ENCODE data around the gene DGKH. TPM values are rescaled to one million over a fixed set of nuclear protein-coding genes. Genes with fewer than 3 reads are reported as not detected.

Gene DGKH
- total and polyA plus RNA-seq, 9 of the 15 experiments (the other 6 are each of a cell fraction or from before 2014, with no cell fraction given): 0.38 to 4.4 (median 3.1) TPM

GRCh38 chr13:42271337-42272114 lies 223.1 kb downstream of the DGKH start (continued):
- TF ChIP-seq ZMIZ1 (IDR thresholded peaks at IDR 0.05; ENCODE audit: low read depth in 2 of 2, low read length in 2 of 2): no peak
- TF ChIP-seq E2F4 (CRISPR knock-in tag; IDR thresholded peaks at IDR 0.05; ENCODE audit: low read depth): peak; percentile 65; the same call in 1 of the 2 replicates
- TF ChIP-seq GATA2 (CRISPR knock-in tag; IDR thresholded peaks at IDR 0.05): no peak
- no peak for TF ChIP-seq ZBTB26 (CRISPR knock-in tag; IDR thresholded peaks at IDR 0.05)
- no peak for TF ChIP-seq NR1H2 (CRISPR knock-in tag; IDR thresholded peaks at IDR 0.05)
- TF ChIP-seq ZNF431 (CRISPR knock-in tag; IDR thresholded peaks at IDR 0.05): 0 out of 2 replicates have a peak, but pooled peaks have one; percentile 40
- TF ChIP-seq ZNF592 (IDR thresholded peaks at IDR 0.05): no peak
- TF ChIP-seq ZNF639 (CRISPR knock-in tag; conservative IDR thresholded peaks at IDR 0.05 in 1 of 2, IDR thresholded peaks at IDR 0.05 in 1 of 2): peak in 1 of 2 experiments; percentile 49; a peak in 1 of 4 replicates
- no peak for TF ChIP-seq BRD4 (IDR thresholded peaks at IDR 0.05)
- no peak for TF ChIP-seq ID3 (CRISPR knock-in tag; IDR thresholded peaks at IDR 0.05)
- peak; percentile 40; the same call in 1 of the 2 replicates for TF ChIP-seq ID3 (tag; IDR thresholded peaks at IDR 0.05)

All from K562 (cell line).